Dermis blood vessel endothelial cell (primary cell): ENCODE results near the gene FAM151A. TPM values are rescaled to one million over a fixed set of nuclear protein-coding genes. Genes with fewer than 3 reads are reported as not detected.

Experiments
- DNase-seq: peaks from one replicate; pipeline ENCODE4 v3.0.0; 2010
- total RNA-seq: library from RNA; depleted of rRNA; stranded (reverse); fragments of >200 nt; gene quantifications from 2 replicates; pipeline ENCODE4 v1.2.3, GENCODE V29; 2014

The FAM151A gene
- total RNA-seq, 1 donor from 2014 or later: not detected

- peak; percentile 87 for DNase-seq
Observed at GRCh38 chr1:54577612-54578011, 45.7 kb downstream of the FAM151A start.

DNA sequence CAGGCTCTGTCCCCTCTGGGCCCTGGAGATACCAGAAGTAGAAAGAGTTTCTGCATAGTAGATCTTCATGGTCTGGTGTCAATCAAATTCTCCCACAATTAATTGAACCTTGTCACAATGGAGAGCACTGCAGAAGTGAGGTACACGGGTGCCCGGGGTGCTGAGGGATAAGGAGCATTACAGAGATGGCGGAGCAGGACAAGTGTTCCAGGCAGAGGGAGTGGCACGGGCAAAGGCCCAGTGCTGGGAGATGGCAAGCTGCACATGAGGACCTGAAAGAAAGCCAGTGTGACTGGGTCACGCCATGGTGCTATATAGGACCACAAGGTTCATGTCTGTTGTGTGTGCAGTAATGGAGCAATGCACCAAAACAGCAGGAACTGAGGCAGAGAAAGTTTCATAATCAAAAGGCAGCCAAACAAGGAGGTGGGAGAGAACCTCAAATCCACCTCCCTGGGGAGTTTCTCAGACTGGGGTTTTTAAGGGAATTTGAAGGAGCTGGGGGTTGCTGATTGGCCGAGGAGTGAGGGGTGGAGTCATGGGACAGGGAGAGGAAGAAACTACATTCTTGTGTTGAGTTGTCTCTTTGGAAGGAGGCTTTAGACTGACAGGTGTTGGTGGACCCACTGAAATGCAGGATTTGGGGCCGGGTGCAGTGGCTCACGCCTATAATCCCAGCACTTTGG is 47.6 kb downstream of the FAM151A start:
- DNase-seq: no peak

DNA sequence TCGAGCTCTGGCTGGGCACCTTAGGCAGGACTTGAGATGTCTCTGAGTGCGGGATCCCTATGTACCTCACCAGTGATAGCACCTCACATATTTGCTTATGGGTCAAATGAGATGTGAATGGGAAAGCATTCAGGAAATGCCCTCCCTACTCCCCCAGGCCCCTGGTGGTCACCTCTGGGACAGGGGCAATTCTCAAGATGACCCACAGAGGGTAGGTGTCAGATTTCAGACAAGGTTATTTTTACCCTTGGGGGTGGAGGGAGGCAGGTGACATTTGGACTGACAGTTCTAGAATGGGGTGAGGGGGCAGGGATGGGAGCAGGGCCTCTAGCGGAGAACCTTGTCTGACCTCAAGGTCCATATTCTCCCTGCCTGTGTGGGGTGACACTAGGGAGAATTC is 48.2 kb downstream of the FAM151A start:
- no peak for DNase-seq

DNA sequence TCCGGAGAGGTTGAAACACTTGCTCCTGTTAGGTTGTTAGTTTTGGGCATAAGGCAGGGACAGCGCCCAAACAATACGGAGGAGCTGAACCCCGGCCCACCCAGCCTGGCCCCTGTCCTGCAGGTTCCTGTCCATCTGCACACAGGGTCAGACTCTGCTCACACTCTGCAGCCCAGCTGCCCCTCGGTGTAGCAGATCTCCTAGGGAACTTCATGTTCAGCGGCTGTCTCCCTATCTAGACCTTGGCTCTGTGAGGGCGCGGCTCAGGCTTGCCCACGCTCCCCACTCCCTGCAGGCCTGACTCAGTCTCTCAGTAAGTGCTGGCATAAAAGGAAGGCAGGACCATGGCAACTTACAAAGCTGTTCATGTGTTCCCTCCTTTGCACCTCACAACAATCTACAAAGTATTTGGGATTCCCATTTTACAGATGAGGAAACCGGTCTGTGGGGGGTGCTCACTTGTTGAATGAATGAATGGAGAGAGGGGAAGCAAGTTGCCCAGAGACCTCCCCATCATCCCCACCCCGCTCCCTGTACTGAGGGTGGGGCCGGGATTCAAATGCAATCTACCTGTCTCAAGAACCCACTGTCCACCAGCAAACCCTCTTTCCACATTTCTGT is 49.1 kb downstream of the FAM151A start:
- no peak for DNase-seq

- no peak for DNase-seq
Observed at GRCh38 chr1:54572542-54572850, 50.8 kb downstream of the FAM151A start.

DNA sequence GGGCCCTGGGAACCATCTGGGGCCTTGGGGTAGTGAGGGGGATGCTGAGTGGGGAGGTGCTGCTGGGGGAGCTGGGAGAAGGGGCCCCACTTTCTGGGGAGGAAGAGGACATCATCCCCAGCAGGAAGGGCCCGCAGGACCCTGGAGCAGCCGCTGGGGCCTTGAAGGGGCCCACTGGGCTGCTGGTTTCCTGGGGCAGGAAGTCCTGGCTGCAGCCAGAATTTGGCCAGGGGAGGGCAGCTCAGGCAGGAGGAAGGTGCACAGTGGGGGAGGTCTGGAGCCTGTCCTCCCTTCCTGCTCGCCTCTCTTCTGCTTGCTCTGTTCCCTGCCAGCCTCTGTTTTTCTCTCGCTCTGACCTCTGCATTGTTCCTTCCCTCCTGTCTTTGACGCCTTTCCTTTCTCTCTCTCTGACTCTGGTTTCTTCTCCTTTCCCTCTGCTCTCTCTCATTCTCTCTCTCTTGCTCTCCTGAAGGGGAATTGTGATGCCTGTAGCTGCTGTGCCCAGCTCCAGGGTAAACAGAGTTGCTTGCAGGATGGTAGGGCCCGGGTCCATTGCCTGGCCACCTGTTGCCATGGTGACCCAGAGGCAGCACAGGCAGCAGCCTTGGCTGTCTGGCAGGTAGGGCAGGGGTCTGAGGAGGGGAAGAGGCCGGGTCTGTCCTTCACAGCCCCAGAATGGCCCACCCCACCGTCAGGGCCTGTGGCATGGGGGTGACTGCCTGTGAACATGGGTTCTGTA is 51.4 kb downstream of the FAM151A start:
- DNase-seq: peak; percentile 41

DNA sequence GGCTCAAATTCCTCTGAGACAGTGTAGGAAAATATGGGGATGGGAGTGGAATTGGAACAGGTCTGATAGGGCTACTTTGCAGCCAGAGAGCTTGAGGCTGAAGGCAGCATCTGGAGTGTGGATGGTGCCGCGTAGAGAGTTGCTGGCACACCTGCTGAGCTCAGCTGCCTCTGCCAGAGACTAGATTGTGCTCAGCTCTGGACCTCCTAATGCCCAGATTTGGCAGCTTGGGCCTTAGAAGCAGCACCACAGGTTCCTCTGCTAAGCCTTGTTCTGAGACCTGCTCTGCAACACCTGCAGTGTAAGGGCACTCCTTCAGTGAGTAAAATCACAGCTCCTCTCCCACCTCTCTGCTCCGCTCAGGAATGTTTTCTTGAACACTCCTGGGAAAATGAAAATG is 52.0 kb downstream of the FAM151A start:
- DNase-seq: no peak

DNA sequence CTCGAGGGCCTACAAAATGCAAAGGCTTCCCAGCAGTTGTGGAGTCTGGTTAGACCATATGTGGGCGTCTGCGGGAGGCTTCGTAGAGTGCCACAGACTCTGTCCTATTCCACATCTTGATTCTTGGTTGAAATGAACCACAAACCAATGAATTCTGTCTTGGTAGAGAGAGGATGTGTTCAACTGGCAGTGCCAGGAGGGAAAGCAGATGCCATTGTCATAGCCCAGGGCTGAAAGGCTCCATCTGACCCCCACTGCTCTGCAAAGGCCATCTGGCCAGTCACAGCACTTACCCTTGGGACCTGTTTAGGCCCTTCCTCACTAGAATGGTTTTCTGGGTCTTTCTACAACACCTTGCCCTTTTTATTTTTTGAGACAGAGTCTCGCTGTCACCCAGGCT is 53.2 kb downstream of the FAM151A start:
- DNase-seq: no peak

DNA sequence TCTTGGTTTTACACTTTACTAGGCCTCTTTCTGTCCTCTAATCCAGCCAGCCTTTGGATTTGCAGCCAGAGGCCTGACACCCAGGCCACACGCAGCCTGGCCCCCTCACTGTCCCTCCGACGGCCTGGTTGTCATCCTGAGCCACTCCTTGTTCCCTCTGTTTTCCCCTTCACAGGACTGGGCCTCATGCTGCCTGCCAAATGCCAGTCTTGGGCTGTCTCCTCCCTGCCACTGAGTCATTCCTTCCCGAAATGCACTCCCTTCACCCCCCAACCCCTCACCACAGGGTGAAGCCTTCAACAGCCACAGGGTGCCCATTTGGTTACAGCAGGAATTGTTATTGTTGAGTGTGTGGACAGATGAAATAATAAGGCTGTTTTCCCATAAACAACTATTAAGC is 54.0 kb downstream of the FAM151A start:
- DNase-seq: no peak

- no peak for DNase-seq
Observed at GRCh38 chr1:54567961-54568360, 55.4 kb downstream of the FAM151A start.

DNA sequence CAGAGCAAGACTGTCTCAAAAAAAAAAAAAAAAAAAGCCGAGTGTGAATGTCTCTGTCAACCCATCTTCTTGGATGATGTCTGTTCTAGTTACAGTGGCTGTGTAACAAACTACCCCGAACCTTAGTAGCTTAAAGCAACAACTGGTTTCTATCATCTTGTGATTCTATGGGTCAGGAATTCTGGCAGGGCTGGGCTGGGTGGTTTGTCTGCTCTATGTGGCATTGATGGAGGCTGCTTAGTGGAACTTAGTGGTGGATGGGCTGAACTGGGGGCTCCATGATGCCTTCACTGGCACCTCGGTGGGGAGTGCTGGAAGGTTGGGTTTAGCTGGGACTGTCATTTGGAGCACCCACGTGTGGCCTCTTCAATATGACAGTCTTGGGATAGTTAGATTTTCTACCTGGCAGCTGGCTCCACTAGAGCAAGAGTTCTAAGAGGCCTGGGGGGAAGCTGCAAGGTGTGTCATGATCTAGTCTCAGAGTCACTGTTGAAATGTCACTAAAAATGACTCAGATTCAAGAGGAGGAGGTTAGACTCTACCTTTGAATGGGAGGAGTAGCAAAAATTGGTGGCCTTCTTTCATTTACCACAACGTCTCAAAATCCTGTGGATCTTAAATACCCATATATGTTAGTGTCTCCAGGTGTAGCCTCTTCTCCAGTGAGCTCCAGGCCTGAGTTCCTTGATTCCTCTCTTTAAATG is 56.7 kb downstream of the FAM151A start:
- DNase-seq: no peak

DNA sequence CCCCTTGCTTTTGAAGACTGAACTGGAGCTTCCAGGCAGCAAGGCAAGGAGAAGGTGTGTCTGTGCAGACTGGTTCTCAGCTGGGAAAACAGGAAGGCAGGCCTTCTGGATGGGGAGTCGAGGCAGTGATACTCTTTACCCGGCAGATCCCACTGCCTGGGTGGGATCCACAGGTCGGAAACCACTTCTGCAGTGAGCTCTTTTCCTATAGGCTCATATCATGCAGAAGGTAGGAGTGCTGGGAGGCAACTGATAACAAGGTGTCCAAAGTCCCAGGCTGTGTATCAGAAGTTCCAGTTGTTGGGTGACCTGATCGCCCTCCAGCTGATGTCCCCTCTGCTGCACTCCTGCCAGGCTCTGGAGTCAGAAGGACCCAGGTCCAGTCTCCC is 58.2 kb downstream of the FAM151A start:
- DNase-seq: no peak

GRCh38 chr1:54564312-54565112 is 58.8 kb downstream of the FAM151A start:
- DNase-seq: no peak

DNA sequence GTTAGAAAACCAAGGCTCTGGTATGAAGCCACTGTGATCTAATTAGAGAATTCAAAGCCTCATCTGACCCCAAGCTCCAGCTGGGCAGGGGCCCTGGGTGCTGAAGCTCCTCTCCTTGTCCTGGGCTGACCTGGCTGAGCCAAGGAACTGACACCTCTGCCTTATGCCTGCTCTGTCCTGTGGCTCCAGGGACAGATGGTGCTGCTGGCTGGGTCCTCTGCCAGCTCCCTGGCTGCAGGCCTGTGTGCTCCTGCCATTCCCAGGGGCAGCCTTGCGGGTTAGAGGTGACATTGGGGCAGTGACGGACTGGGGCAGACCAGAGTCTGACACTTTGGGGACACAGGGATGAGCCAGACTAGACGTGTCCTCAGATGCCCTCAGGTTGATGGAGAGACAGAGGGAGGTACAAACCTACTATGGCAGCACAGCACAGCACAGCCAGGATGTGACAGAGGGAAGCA is 63.5 kb downstream of the FAM151A start:
- no peak for DNase-seq

Other genes with a start within 250 kb of the FAM151A start
- 6.6 and 9.6 TPM in 2 replicates for gene SSBP3, start 217.1 kb downstream of the FAM151A start, total RNA-seq
- gene ACOT11, start 75.3 kb downstream of the FAM151A start, total RNA-seq: 1.0 and 3.0 TPM in 2 replicates
- gene MROH7, start 18.3 kb upstream of the FAM151A start, total RNA-seq: 0.17 TPM in 1 of 2 replicates, not detected in the other
- 21.3 and 21.8 TPM in 2 replicates for gene TTC4, start 92.3 kb upstream of the FAM151A start, total RNA-seq
- gene PARS2, start 141.0 kb upstream of the FAM151A start, total RNA-seq: 4.8 and 5.3 TPM in 2 replicates
- gene TTC22, start 177.8 kb upstream of the FAM151A start, total RNA-seq: 0.17 TPM in 1 of 2 replicates, not detected in the other